GM21447 (cell line): ENCODE results near the gene REG1B.

Source experiments
- ATAC-seq: cut with Tn5 transposase; IDR thresholded peaks from one replicate; pipeline ENCODE4 v1.9.1; 2021; ENCODE audit not compliant: unreplicated experiment

Gene REG1B, protein sequence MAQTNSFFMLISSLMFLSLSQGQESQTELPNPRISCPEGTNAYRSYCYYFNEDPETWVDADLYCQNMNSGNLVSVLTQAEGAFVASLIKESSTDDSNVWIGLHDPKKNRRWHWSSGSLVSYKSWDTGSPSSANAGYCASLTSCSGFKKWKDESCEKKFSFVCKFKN

DNA sequence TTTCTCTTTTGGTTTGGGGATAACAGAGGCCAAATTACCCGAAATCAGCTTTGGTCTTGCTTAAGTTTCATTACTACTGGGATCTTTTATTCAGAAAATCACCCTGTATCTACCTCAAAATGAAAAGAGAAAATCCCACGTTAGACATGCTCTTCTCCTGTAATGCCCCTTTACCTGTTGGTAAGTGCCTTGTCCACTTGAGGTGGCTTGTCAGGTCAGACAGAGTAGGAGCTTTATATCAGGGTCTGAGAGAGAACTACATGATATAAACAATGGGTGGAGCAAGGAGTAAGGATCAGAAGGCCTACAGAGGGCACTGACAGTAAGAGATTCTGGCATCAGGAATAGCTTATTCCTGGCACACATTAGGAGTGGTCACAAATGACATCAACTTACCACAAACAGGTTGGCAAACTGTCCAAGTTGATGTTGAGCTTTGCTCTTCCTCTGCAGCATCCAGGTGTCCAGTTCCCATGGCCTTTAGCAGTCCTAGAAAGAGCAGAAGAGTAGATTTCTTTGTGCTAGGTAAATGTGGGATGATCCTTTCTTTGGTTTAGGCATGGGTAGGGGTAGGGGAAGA lies at the start of gene REG1B:
Gene REG1B (minus strand): TSS at position 209 of the 580 bp plus-strand sequence. CDS start 381 bp downstream, outside the sequence.
- no peak for ATAC-seq

GRCh38 chr2:79131687-79132086 lies 43.9 kb upstream of the REG1B start:
- ATAC-seq, result no peak

GRCh38 chr2:79129804-79130203 lies 42.0 kb upstream of the REG1B start:
- no peak for ATAC-seq

- ATAC-seq, result no peak
Observed at GRCh38 chr2:79129260-79129659, 41.5 kb upstream of the REG1B start.

GRCh38 chr2:79128406-79128805 lies 40.6 kb upstream of the REG1B start:
- no peak for ATAC-seq

GRCh38 chr2:79125721-79125985 lies 37.9 kb upstream of the REG1B start:
- ATAC-seq, result no peak

DNA sequence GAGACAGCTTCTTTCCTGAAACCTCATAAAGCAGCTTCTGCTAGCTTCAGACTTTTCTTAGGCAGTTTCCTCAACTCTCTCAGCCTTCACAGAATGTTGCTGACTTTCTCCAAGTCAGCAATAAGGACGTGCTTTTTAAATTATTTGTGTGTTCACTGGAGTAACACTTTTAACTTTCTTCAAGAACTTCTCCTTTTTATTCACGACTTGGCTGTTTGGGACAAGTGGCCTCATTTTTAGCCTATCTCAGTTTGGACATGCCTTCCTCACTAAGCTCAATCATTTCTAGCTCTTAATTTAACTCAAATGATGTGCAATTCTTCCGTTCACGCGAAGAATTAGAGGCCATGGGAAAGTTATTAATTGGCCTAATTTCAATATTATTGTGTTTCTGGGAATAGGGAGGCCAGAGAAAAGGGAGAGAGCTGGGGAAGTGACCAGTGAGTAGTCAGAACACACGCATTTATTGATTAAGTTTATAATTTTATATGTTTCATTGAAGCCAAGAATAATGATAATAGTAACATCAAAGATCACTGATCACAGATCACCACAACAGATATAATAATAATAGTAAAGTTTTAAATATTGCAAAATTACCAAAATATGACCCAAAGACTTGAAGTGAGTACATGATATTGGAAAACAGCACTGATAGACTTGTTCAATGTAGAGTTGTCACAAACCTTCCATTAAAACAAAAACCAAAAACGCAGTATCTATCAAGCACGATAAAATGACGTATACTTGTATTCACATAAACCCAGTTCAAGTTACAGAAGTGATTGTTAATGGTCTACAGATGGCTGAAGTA lies 37.3 kb upstream of the REG1B start:
- ATAC-seq, result no peak

- ATAC-seq, result no peak
Observed at GRCh38 chr2:79122676-79123075, 34.9 kb upstream of the REG1B start.

DNA sequence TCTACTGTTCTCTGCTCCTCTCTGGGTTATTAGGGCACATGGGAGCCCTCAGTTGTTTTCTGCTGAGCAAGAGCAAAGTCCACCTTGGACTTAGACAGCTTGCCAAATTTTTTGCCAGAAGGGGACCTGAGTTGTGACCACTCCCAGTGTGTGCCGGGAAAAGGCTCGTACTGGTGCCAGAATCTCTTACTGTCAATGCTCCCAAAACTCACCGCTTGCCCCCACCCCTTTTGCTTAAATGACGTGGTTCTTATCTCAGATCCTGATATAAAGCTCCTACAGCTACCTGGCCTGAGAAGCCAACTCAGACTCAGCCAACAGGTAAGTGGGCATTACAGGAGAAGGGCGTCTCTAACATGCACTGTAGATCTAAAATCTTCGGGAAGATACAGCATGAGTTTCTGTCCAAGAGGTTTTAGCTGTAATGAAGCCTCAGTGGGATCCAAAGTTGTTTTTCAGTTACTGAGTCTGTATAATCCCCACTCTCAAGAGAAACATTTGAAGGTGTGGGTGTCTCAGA lies 32.5 kb upstream of the REG1B start, which contains the start of gene REG1A:
Gene REG1A (plus strand): TSS at position 295 of the 520 bp plus-strand sequence. CDS start 374 bp downstream, outside the sequence.
- no peak for ATAC-seq

- ATAC-seq, result no peak
Observed at GRCh38 chr2:79116997-79117928, 29.5 kb upstream of the REG1B start.

DNA sequence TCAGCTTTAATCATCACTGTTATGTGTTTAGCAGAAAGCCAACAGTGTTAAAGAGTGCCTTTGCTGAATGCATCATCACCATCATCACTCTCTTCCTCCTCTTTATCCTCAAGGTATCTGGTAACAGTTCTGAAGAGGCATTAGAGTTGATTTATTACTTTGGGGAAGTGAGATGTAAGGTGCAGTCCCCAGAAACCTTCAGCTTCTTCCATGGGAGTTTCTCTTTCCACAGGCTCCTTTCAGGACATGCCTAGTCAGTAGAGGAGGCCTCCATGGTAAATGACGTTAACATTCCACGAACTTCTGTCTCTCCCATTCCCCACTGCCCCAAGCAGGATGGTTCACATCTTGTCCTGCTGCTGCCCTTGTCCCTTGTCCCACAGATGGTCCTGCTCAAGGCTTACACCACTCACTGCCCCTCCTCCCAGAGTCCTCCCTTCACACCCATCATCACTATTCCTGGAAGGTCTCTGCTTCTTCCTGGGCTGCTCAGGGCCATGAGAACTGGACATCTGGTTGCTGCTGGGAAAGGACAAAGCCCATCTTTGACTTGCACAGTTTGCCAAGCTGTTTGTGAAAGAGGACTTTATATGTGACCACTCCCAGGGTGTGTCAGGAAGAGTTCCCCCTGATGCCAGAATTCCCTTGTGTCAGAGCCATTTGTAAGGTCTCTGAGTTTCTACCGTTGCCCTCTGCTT lies 27.2 kb upstream of the REG1B start:
- no peak for ATAC-seq

GRCh38 chr2:79112269-79112668 lies 24.5 kb upstream of the REG1B start:
- ATAC-seq, result no peak

DNA sequence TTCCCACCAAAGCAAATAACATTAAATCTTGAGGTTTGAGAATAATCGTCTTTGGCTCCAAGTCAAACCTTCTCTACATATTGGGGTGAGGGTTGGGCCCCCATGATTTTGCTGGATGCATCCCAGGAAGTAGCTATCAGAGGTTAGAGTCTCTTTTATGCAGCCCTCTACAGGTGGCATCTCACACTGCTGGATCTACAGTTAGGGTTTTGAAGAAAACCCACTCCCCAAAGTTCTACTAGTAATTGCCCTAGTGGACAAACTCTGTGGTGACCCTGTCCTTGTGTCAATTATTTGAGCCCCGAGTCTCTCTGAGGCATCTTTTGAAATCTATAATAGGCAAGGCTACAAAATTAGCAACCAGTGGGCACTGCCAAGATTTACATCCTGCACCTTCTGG lies 17.5 kb upstream of the REG1B start:
- ATAC-seq, result no peak

DNA sequence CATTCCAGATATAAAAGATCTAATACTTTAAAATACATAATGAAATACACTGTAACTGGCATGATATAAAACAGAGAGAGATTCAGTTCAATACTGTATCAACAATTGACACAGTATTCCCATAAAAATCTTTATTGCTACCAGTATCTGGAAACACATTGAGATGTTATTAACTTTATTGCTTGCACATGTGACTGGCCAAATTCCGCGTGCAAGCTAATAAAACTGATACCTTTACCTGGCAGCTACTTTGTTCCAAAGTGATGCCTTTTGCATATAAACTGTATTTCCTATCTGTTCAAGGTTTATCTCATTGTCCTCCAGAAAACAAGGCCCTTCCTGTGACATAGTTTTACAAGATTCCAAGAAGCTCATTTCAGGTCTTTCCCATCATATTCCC lies 15.4 kb upstream of the REG1B start:
- ATAC-seq, result no peak

DNA sequence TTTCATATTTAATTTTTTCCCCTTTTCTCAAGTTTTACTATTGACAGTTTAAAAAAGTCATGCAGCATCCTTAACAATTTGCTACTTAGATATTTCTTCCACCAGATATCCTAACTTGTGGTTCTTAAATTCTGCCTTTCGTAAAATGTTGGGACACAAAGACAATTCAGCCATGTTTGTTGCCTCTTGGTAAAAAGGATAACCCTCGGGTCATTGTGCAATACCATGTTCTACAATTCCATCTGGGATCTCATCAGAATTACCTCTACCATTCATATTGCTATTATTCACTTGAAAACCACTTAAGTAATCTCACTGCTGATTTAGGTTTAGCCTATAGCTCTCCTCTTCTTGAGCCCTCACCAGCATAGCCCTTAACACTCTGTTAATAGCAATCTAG lies 13.2 kb upstream of the REG1B start:
- ATAC-seq, result no peak

DNA sequence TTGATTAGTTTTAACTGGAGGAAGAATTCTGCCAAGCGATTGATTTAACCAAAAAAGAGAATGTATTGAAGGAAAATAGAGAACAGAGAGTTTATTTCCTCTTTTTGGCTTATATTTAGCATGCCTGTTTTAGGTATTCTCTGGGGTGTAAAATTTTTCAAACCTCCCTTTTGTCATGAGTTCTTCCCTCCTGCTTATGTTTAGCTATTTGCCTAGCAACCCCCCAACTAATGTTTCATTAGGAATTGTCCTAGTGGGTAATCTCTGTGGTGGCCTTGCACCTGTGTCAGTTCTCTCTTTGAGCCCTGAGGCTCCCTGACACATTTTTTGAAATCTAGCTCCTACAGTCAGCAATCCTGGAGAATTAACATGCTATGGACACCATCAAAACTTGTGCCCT lies 12.5 kb upstream of the REG1B start:
- ATAC-seq, result no peak

- no peak for ATAC-seq
Observed at GRCh38 chr2:79099140-79099686, 11.4 kb upstream of the REG1B start.

- no peak for ATAC-seq
Observed at GRCh38 chr2:79097843-79098242, 10.1 kb upstream of the REG1B start.

- no peak for ATAC-seq
Observed at GRCh38 chr2:79090693-79091092, 2.9 kb upstream of the REG1B start.

GRCh38 chr2:79086255-79086654 lies 1.5 kb downstream of the REG1B start:
- ATAC-seq, result no peak
